Measurements from ENCODE around the gene TENT5C. TPM values are rescaled to one million over a fixed set of nuclear protein-coding genes. Genes with fewer than 3 reads are reported as not detected.

Gene TENT5C
- total and polyA plus RNA-seq, 10 of the 15 experiments (the other 5 are each of a cell fraction or from before 2014, with no cell fraction given), result 0.19 to 2.4 (median 0.78) TPM

- H2AFZ ChIP-seq (ENCODE audit: control insufficient read depth, low read depth, low read length), result no peak overlapping the region
- no peaks in the 10 kb centered on the region for H3K79me2 ChIP-seq (ENCODE audit: control insufficient read depth, insufficient read depth, low read length)
- H3K27me3 ChIP-seq (replicated peaks in 1 of 2; ENCODE audit: control insufficient read depth in 2 of 2, insufficient read depth in 2 of 2, low read length in 1 of 2), result no peaks in the 10 kb centered on the region
- H3K27ac ChIP-seq (ENCODE audit: control insufficient read depth, insufficient read depth), result no peak overlapping the region
- no peak overlapping the region for H3K4me2 ChIP-seq (ENCODE audit: control insufficient read depth, insufficient read depth)
- DNase-seq (ENCODE audit: low read depth, low spot score) (no peak), FAIRE-seq (no peak), ATAC-seq (no peak)
- no TSS peak for BruUV-seq (replicated peaks)
- ChIA-PET RAD21 (ENCODE audit: unreplicated experiment) (no interaction called here), POLR2A (no interaction called here), CTCF (interaction anchor here (1.1 to 1.5 kb wide), 2 partner anchors 27 to 94 kb away, joined by 3 to 6 read pairs; no protein-coding TSS in a partner anchor), SMC1A (ENCODE audit: uncharacterized antibody, unreplicated experiment) (interaction anchor here (0.7 to 1.5 kb wide), 5 partner anchors 9 to 94 kb away, joined by 3 to 5 read pairs (median 4); no protein-coding TSS in a partner anchor)
- in situ Hi-C loops (cut with MboI) (no loop called here), intact Hi-C loops (cut with micrococcal nuclease; ENCODE audit: unreplicated experiment) (no loop called here)
- H3K4me3 ChIP-seq, result no peak overlapping the region
- no peaks in the 10 kb centered on the region; the same call in 1 of the 2 replicates for H4K20me1 ChIP-seq (ENCODE audit: control insufficient read depth, insufficient read depth)
- no peak overlapping the region for H3K9ac ChIP-seq (ENCODE audit: control insufficient read depth, insufficient read depth, low read length)
- WGBS (ENCODE audit: insufficient coverage, insufficient replicate concordance, low lambda C conversion rate, missing lambda C conversion rate), result 45% methylated on average over 3 of the region's 3 CpGs
- H3K9me3 ChIP-seq (replicated peaks; ENCODE audit: control insufficient read depth, insufficient read depth, low read length), result no peaks in the 10 kb centered on the region; the same call in 2 of the 3 replicates
- H3K4me1 ChIP-seq (ENCODE audit: control insufficient read depth, insufficient read depth, low read length), result peaks cover 10% of the 10 kb centered on the region
- no peaks in the 10 kb centered on the region for H3K36me3 ChIP-seq (ENCODE audit: control insufficient read depth in 2 of 2, insufficient read depth in 2 of 2, low read length in 1 of 2)
- TF ChIP-seq ZNF687 (IDR thresholded peaks at IDR 0.05) (no peak), DPF2 (IDR thresholded peaks at IDR 0.05) (no peak), ZBTB4 (CRISPR knock-in tag; IDR thresholded peaks at IDR 0.05) (no peak), PRDM15 (CRISPR knock-in tag; IDR thresholded peaks at IDR 0.05) (no peak), POLR2AphosphoS2 (IDR thresholded peaks at IDR 0.05; ENCODE audit: low read depth, low read length) (no peak), KLF5 (IDR thresholded peaks at IDR 0.05; ENCODE audit: partially characterized antibody) (no peak), MYB (IDR thresholded peaks at IDR 0.05; ENCODE audit: borderline replicate concordance, low read depth, low read length) (no peak), RBBP5 (conservative IDR thresholded peaks at IDR 0.05) (no peak), RFX5 (IDR thresholded peaks at IDR 0.05; ENCODE audit: low read depth, low read length) (no peak), CHD2 (IDR thresholded peaks at IDR 0.05; ENCODE audit: borderline replicate concordance, low read depth, low read length) (no peak), TAF1 (IDR thresholded peaks at IDR 0.05; ENCODE audit: borderline replicate concordance, low read depth, low read length) (no peak), MEF2B (IDR thresholded peaks at IDR 0.05; ENCODE audit: partially characterized antibody, poor library complexity, severe bottlenecking) (no peak), YY1 (IDR thresholded peaks at IDR 0.05; ENCODE audit: low read depth, low read length) (no peak), IRF4 (IDR thresholded peaks at IDR 0.05; ENCODE audit: low read depth, low read length) (no peak)
Measured at GRCh38 chr1:117628343-117628742, 22.5 kb downstream of the TENT5C start.

Data from GM12878 (cell line).